ENCODE results near the gene VPS13A. TPM values are rescaled to one million over a fixed set of nuclear protein-coding genes. Genes with fewer than 3 reads are reported as not detected.

The VPS13A gene
- total and polyA plus RNA-seq, 2 donors (not counting 1 experiment from before 2014, with no cell fraction given): 12.8 to 39.3 TPM

DNA sequence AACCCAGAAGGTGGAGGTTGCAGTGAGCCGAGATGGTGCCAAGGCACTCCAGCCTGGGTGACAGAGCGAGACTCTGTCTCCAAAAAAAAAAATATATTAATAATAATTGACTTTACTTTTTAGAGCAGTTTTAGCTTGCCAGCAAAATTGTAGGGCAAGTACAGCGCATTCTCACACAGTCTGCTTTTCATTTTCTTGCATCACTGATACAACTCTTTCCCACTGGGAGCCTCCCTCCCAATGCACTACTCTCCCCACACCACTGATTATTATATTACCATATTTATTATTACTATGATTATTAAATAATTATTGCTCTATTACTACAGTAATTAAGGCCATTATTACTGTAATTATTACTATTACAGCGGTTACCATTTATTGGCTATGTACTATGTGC is 257.9 kb downstream of the VPS13A start:
- Histone ChIP-seq H3K79me2 (ENCODE audit: control insufficient read depth, insufficient read depth, low read length) (no peaks in the 10 kb centered on the region), H3K4me2 (ENCODE audit: extremely low read depth, insufficient read depth, low read length) (no peak overlapping the region), H3K4me3 (replicated peaks in 1 of 4; ENCODE audit: control extremely low read depth in 1 of 4, insufficient read depth in 1 of 4, low read depth in 3 of 4, low read length in 4 of 4) (no peak overlapping the region), H3K36me3 (ENCODE audit: control insufficient read depth, insufficient read depth, low read length) (no peaks in the 10 kb centered on the region), H3K9ac (ENCODE audit: insufficient read depth, low read length) (no peak overlapping the region), H3K4me1 (ENCODE audit: control insufficient read depth, extremely low read depth, insufficient read depth, low read length) (no peaks in the 10 kb centered on the region), H2AFZ (ENCODE audit: low read length) (no peak overlapping the region), H3K27me3 (ENCODE audit: control insufficient read depth, insufficient read depth, low read length) (no peaks in the 10 kb centered on the region), H3K27ac (ENCODE audit: insufficient read depth, low read length) (no peak overlapping the region), H3K9me3 (ENCODE audit: control insufficient read depth, insufficient read depth, low read depth, low read length) (no peaks in the 10 kb centered on the region), H4K20me1 (ENCODE audit: control insufficient read depth, extremely low read depth, insufficient read depth, low read length) (no peaks in the 10 kb centered on the region)
- TF ChIP-seq EZH2 (IDR thresholded peaks at IDR 0.05; ENCODE audit: low read length, missing control alignments): no peak
- TF ChIP-seq, protein P1, sequence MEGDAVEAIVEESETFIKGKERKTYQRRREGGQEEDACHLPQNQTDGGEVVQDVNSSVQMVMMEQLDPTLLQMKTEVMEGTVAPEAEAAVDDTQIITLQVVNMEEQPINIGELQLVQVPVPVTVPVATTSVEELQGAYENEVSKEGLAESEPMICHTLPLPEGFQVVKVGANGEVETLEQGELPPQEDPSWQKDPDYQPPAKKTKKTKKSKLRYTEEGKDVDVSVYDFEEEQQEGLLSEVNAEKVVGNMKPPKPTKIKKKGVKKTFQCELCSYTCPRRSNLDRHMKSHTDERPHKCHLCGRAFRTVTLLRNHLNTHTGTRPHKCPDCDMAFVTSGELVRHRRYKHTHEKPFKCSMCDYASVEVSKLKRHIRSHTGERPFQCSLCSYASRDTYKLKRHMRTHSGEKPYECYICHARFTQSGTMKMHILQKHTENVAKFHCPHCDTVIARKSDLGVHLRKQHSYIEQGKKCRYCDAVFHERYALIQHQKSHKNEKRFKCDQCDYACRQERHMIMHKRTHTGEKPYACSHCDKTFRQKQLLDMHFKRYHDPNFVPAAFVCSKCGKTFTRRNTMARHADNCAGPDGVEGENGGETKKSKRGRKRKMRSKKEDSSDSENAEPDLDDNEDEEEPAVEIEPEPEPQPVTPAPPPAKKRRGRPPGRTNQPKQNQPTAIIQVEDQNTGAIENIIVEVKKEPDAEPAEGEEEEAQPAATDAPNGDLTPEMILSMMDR (conservative IDR thresholded peaks at IDR 0.05 in 1 of 2, IDR thresholded peaks at IDR 0.05 in 1 of 2; ENCODE audit: low read depth in 1 of 2, low read length in 2 of 2): no peak
- no peak for DNase-seq (ENCODE audit: low read depth in 2 of 2)

DNA sequence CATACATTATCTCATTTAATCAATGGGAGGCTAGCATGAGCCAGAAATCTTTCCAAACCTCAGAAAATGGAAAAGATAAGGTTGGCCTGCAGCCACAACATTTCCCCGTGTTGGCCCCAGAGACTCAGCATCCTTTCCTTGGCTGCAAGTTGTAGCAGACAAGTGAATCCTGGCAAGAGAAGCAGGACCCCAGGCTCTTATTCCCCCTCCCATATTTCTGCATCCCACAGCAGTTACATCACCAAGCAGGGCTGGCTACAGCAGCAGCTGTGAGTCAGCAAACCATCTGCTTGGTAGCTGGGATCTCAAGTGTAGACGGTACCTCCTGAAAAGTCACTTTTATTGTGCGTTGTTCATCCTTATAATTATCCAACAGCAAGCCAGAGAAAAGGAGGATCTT is 258.4 kb downstream of the VPS13A start:
- no peak overlapping the region for H2AFZ ChIP-seq (ENCODE audit: low read length)
- no peaks in the 10 kb centered on the region for H3K79me2 ChIP-seq (ENCODE audit: control insufficient read depth, insufficient read depth, low read length)
- no peak overlapping the region for H3K4me3 ChIP-seq (replicated peaks in 1 of 4; ENCODE audit: control extremely low read depth in 1 of 4, insufficient read depth in 1 of 4, low read depth in 3 of 4, low read length in 4 of 4)
- TF ChIP-seq, protein P1 (conservative IDR thresholded peaks at IDR 0.05 in 1 of 2, IDR thresholded peaks at IDR 0.05 in 1 of 2; ENCODE audit: low read depth in 1 of 2, low read length in 2 of 2): no peak
- TF ChIP-seq EZH2 (IDR thresholded peaks at IDR 0.05; ENCODE audit: low read length, missing control alignments): no peak
- no peak overlapping the region for H3K9ac ChIP-seq (ENCODE audit: insufficient read depth, low read length)
- DNase-seq (ENCODE audit: low read depth in 2 of 2): peak; percentile 38 to 86
- no peaks in the 10 kb centered on the region for H3K27me3 ChIP-seq (ENCODE audit: control insufficient read depth, insufficient read depth, low read length)
- no peak overlapping the region for H3K4me2 ChIP-seq (ENCODE audit: extremely low read depth, insufficient read depth, low read length)
- H3K9me3 ChIP-seq (ENCODE audit: control insufficient read depth, insufficient read depth, low read depth, low read length): no peaks in the 10 kb centered on the region
- no peak overlapping the region for H3K27ac ChIP-seq (ENCODE audit: insufficient read depth, low read length)
- H3K36me3 ChIP-seq (ENCODE audit: control insufficient read depth, insufficient read depth, low read length): no peaks in the 10 kb centered on the region
- H4K20me1 ChIP-seq (ENCODE audit: control insufficient read depth, extremely low read depth, insufficient read depth, low read length): no peaks in the 10 kb centered on the region
- H3K4me1 ChIP-seq (ENCODE audit: control insufficient read depth, extremely low read depth, insufficient read depth, low read length): no peaks in the 10 kb centered on the region

DNA sequence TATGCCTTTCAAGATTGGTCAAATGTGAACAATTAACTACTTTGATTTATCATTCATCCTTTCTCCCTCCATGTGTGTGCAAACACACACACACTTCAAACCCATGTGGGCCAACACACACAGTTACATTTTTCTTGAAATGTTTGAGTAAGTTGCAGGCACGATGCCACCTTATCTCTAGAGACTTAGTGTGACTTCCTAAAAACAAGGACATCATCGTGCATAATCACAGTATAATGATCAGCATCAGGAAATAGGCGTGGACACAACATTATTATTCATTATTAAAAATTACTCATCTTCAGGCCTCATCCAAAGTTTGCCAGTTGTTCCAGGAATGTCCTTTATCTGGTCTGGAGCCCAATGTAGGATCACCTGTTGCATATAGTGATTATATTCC is 261.3 kb downstream of the VPS13A start:
- Histone ChIP-seq H3K79me2 (ENCODE audit: control insufficient read depth, insufficient read depth, low read length) (no peaks in the 10 kb centered on the region), H3K4me2 (ENCODE audit: extremely low read depth, insufficient read depth, low read length) (no peak overlapping the region), H4K20me1 (ENCODE audit: control insufficient read depth, extremely low read depth, insufficient read depth, low read length) (no peaks in the 10 kb centered on the region), H3K27me3 (ENCODE audit: control insufficient read depth, insufficient read depth, low read length) (no peaks in the 10 kb centered on the region), H3K27ac (ENCODE audit: insufficient read depth, low read length) (no peak overlapping the region), H3K9ac (ENCODE audit: insufficient read depth, low read length) (no peak overlapping the region), H3K4me3 (replicated peaks in 1 of 4; ENCODE audit: control extremely low read depth in 1 of 4, insufficient read depth in 1 of 4, low read depth in 3 of 4, low read length in 4 of 4) (no peak overlapping the region), H2AFZ (ENCODE audit: low read length) (no peak overlapping the region), H3K9me3 (ENCODE audit: control insufficient read depth, insufficient read depth, low read depth, low read length) (no peaks in the 10 kb centered on the region), H3K4me1 (ENCODE audit: control insufficient read depth, extremely low read depth, insufficient read depth, low read length) (no peaks in the 10 kb centered on the region), H3K36me3 (ENCODE audit: control insufficient read depth, insufficient read depth, low read length) (no peaks in the 10 kb centered on the region)
- TF ChIP-seq, protein P1 (conservative IDR thresholded peaks at IDR 0.05 in 1 of 2, IDR thresholded peaks at IDR 0.05 in 1 of 2; ENCODE audit: low read depth in 1 of 2, low read length in 2 of 2): no peak
- no peak for TF ChIP-seq EZH2 (IDR thresholded peaks at IDR 0.05; ENCODE audit: low read length, missing control alignments)
- DNase-seq (ENCODE audit: low read depth in 2 of 2): no peak

Measured in fibroblast of lung (primary cell).